NOMO-1 (cell line): ENCODE data around the gene OR52E2.

ENCODE experiments used
- DNase-seq, 2 experiments: peaks; one replicate each; lab custom pipeline; 2025; ENCODE audit not compliant: unreplicated experiment in 2 of 2; lab: John Stamatoyannopoulos, UW

OR52E2 gene

DNA sequence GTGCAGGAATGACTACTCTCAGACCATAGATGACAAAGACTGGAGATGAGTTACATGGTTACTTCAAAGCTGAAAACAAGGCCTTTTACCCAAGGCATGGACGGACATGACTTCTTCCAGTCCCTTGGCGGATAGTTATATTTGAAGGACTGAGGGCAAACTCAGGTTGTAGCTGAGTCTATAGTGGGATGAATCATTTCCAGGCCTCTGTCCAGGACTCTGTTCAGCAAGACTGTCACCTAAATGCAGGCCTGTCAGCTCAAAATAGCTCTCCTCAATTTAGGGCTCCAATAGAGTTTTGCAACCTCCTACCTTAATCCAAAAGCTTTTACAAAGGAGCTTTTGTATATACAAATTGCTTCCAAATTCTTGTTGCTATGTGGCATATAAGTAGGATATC is 37.4 kb downstream of the OR52E2 start:
- DNase-seq = no peak

DNA sequence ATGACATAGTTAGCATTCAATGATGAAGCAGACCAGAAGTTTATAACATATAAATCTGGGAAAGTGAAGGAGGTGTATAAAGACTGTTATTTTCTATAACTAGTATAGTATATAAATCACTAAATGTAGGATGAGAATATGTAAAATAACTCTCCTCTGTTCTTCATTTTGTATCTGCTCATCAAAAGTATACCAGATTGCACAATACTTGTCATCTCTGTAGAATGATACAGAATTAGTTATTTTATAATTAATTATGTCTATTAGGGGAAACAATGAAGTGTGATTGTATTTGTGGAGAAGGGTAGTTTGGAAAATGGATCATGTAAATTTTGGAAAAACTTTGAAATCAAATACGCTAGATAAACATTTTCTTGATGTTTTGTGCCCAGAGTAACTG is 46.4 kb downstream of the OR52E2 start:
- DNase-seq = no peak

DNA sequence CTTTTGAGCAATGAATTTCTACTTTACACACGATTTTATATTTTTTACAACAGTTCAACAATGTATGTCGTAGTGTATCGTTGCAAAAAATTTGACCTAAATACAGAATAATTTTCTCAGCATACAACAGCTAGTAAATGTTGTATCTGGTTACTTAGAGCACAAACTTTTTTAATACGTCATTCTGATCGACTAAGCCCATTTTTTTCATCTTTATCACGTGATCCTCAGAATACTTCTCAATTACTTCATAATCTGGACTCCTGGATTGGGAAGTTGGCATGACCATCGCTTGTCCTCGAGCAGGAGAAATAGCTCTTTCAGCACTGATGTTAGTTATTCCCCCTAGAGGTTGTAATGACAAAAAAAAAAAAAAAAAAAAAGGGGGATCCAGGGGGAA is 48.2 kb downstream of the OR52E2 start:
- no peak for DNase-seq
